Measurements from ENCODE around the gene GARIN5B.
"Not testable (repeated sequence)": the region's sequence is repeated elsewhere in the genome, so short reads cannot be mapped to it uniquely, and the experiment has no call there.

GARIN5B gene

DNA sequence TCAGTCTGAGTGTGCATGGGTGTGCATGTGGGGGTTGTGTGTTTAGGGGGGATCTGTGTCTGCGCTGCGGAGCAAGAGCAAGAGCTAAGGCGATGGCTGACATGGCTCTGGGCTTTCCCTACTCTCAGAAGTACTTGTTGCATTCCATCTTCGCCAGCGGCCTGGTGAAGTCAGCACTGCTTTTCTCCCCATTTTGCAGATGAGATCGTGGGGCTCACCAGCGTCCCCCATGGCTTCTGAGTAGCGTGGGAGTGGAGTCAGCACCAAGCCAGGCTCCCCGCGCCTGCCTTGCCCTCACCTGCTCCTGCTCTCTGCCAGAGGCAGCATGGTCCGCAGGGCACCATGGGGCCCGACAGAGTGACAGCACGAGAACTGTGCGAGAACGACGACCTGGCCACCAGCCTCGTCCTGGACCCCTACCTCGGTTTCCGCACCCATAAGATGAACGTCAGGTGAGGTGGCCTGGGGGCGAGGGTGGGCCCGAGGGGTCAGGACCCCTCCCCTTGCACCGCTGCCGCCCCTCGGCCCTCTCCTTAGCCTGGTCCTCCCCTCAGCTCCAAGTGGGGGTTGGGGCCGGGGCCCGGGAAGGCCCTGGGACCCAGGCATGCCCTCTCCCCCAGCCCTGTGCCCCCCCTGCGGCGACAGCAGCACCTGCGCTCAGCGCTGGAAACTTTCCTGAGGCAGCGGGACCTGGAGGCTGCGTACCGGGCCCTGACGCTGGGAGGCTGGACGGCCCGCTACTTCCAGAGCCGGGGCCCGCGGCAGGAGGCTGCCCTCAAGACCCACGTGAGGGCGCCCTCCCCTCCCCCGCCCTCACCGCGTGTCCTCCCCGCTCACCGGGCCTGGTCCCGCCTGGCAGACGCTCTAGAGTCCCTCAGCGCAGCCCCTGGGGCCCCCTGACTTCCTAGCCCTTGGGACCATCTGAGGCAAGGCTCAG lies 21.2 kb downstream of the GARIN5B start:
- WGBS = 82% methylated on average over 50 of the region's 50 CpGs
- Histone ChIP-seq H3K9ac (ENCODE audit: low read depth, low read length) (no peak overlapping the region), H3K9me3 (ENCODE audit: insufficient read depth, low read depth, low read length) (no peaks in the 10 kb centered on the region), H3K4me1 (ENCODE audit: insufficient read depth, low read length) (peaks cover 12% of the 10 kb centered on the region), H3K27me3 (ENCODE audit: insufficient read depth, low read length) (no peaks in the 10 kb centered on the region), H3K4me3 (ENCODE audit: low read length) (peak overlapping the region; percentile 30), H3K27ac (ENCODE audit: low read depth, low read length) (0 out of 2 replicates have a peak overlapping the region, but pooled peaks have one; percentile 15), H3K36me3 (ENCODE audit: insufficient read depth, low read length) (peaks cover 21% of the 10 kb centered on the region)

GRCh38 chr19:55341171-55341588 lies 21.9 kb downstream of the GARIN5B start:
- Histone ChIP-seq H3K4me1 (ENCODE audit: insufficient read depth, low read length) (peaks cover 12% of the 10 kb centered on the region), H3K27me3 (ENCODE audit: insufficient read depth, low read length) (no peaks in the 10 kb centered on the region), H3K9me3 (ENCODE audit: insufficient read depth, low read depth, low read length) (no peaks in the 10 kb centered on the region), H3K27ac (ENCODE audit: low read depth, low read length) (peak overlapping the region; percentile 73; the same call in 1 of the 2 replicates), H3K9ac (ENCODE audit: low read depth, low read length) (no peak overlapping the region), H3K36me3 (ENCODE audit: insufficient read depth, low read length) (peaks cover 21% of the 10 kb centered on the region), H3K4me3 (ENCODE audit: low read length) (peak overlapping the region; percentile 72)
- WGBS = 4% methylated on average over 11 of the region's 15 CpGs

DNA sequence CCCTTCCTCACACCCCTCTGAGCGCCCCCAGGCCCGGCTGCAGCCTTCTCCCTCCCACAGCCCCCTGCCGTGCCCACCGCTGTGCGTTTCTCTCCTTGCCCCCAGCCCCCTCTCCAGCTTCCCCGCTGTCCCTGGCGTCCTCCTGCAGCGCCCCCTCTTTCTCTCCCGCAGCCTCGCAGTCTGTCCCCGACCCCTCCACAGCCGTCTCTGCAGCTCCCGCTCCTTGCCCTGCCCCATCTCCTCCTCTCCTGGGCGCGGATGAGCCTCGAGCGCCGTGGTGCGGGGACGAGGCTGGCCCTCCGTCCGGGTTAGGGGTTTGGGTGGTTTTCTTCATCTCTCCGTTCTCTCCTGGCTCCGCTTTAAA lies 22.3 kb downstream of the GARIN5B start:
- Histone ChIP-seq H3K9ac (ENCODE audit: low read depth, low read length) (peak overlapping the region; percentile 63), H3K4me1 (ENCODE audit: insufficient read depth, low read length) (peaks cover 12% of the 10 kb centered on the region), H3K9me3 (ENCODE audit: insufficient read depth, low read depth, low read length) (no peaks in the 10 kb centered on the region), H3K36me3 (ENCODE audit: insufficient read depth, low read length) (peaks cover 21% of the 10 kb centered on the region), H3K4me3 (ENCODE audit: low read length) (peak overlapping the region; percentile 72), H3K27ac (ENCODE audit: low read depth, low read length) (peak overlapping the region; percentile 73; the same call in 1 of the 2 replicates), H3K27me3 (ENCODE audit: insufficient read depth, low read length) (no peaks in the 10 kb centered on the region)
- WGBS = under 1% methylated on average over 22 of the region's 24 CpGs

- H3K9me3 ChIP-seq (ENCODE audit: insufficient read depth, low read depth, low read length) = no peaks in the 10 kb centered on the region
- peak overlapping the region; percentile 63 for H3K9ac ChIP-seq (ENCODE audit: low read depth, low read length)
- H3K27me3 ChIP-seq (ENCODE audit: insufficient read depth, low read length) = no peaks in the 10 kb centered on the region
- peak overlapping the region; percentile 72 for H3K4me3 ChIP-seq (ENCODE audit: low read length)
- H3K36me3 ChIP-seq (ENCODE audit: insufficient read depth, low read length) = peaks cover 21% of the 10 kb centered on the region
- WGBS = 3% methylated on average over 44 of the region's 44 CpGs
- H3K27ac ChIP-seq (ENCODE audit: low read depth, low read length) = peak overlapping the region; percentile 73; the same call in 1 of the 2 replicates
- peaks cover 12% of the 10 kb centered on the region for H3K4me1 ChIP-seq (ENCODE audit: insufficient read depth, low read length)
Measured at GRCh38 chr19:55339889-55340783, 22.9 kb downstream of the GARIN5B start.

- under 1% methylated on average over 62 of the region's 63 CpGs for WGBS
- Histone ChIP-seq H3K9ac (ENCODE audit: low read depth, low read length) (peak within 1 kb of the TSS; percentile 92), H3K4me1 (ENCODE audit: insufficient read depth, low read length) (peaks cover 12% of the 10 kb centered on the region), H3K27ac (ENCODE audit: low read depth, low read length) (peak within 1 kb of the TSS; percentile 98), H3K27me3 (ENCODE audit: insufficient read depth, low read length) (no peaks in the 10 kb centered on the region), H3K9me3 (ENCODE audit: insufficient read depth, low read depth, low read length) (no peaks in the 10 kb centered on the region), H3K36me3 (ENCODE audit: insufficient read depth, low read length) (peaks cover 21% of the 10 kb centered on the region), H3K4me3 (ENCODE audit: low read length) (peak within 1 kb of the TSS; percentile 72)
Measured at GRCh38 chr19:55339105-55339888, 23.8 kb downstream of the GARIN5B start, which contains the start of gene KMT5C. Gene KMT5C (plus strand): TSS chr19:55339876. CDS start chr19:55341937, 2,061 bp downstream.

- Histone ChIP-seq H3K27ac (ENCODE audit: low read depth, low read length) (no peak overlapping the region), H3K4me1 (ENCODE audit: insufficient read depth, low read length) (peaks cover 5% of the 10 kb centered on the region), H3K4me3 (ENCODE audit: low read length) (no peak overlapping the region), H3K27me3 (ENCODE audit: insufficient read depth, low read length) (no peaks in the 10 kb centered on the region), H3K9ac (ENCODE audit: low read depth, low read length) (no peak overlapping the region), H3K9me3 (ENCODE audit: insufficient read depth, low read depth, low read length) (no peaks in the 10 kb centered on the region), H3K36me3 (ENCODE audit: insufficient read depth, low read length) (no peaks in the 10 kb centered on the region)
- 93% methylated on average over 7 of the region's 7 CpGs for WGBS
Measured at GRCh38 chr19:55336101-55336500, 27.0 kb downstream of the GARIN5B start.

- Histone ChIP-seq H3K4me1 (ENCODE audit: insufficient read depth, low read length) (peaks cover 5% of the 10 kb centered on the region), H3K4me3 (ENCODE audit: low read length) (no peak overlapping the region), H3K27ac (ENCODE audit: low read depth, low read length) (no peak overlapping the region), H3K36me3 (ENCODE audit: insufficient read depth, low read length) (no peaks in the 10 kb centered on the region), H3K9me3 (ENCODE audit: insufficient read depth, low read depth, low read length) (no peaks in the 10 kb centered on the region), H3K9ac (ENCODE audit: low read depth, low read length) (no peak overlapping the region), H3K27me3 (ENCODE audit: insufficient read depth, low read length) (no peaks in the 10 kb centered on the region)
- WGBS = 88% methylated on average over 11 of the region's 11 CpGs
Measured at GRCh38 chr19:55333870-55334269, 29.2 kb downstream of the GARIN5B start.

DNA sequence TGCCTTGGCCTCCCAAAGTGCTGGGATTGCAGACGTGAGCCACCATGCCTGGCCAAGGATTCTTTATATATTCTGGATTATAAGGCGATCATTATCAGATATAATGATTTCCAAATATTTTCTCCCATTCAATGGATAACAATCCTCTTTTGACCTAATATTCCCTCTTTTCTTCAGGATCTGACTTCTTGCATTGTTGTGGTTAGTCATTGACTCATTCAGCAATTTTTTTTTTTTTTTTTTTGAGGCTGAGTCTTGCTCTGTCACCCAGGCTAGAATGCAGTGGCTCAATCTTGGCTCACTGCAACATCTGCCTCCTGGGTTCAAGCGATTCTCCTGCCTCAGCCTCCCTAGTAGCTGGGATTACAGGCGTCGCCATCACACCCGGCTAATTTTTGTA lies 33.3 kb downstream of the GARIN5B start:
- not testable (repeated sequence) for H3K36me3 ChIP-seq (ENCODE audit: insufficient read depth, low read length); H3K4me3 ChIP-seq (ENCODE audit: low read length); H3K9me3 ChIP-seq (ENCODE audit: insufficient read depth, low read depth, low read length); H3K4me1 ChIP-seq (ENCODE audit: insufficient read depth, low read length); H3K27me3 ChIP-seq (ENCODE audit: insufficient read depth, low read length); H3K9ac ChIP-seq (ENCODE audit: low read depth, low read length); H3K27ac ChIP-seq (ENCODE audit: low read depth, low read length)
- WGBS = 87% methylated on average over 6 of the region's 6 CpGs

GRCh38 chr19:55328774-55329318 lies 34.2 kb downstream of the GARIN5B start:
- H3K9ac ChIP-seq (ENCODE audit: low read depth, low read length); H3K4me3 ChIP-seq (ENCODE audit: low read length); H3K4me1 ChIP-seq (ENCODE audit: insufficient read depth, low read length); H3K27me3 ChIP-seq (ENCODE audit: insufficient read depth, low read length); H3K27ac ChIP-seq (ENCODE audit: low read depth, low read length); H3K36me3 ChIP-seq (ENCODE audit: insufficient read depth, low read length); H3K9me3 ChIP-seq (ENCODE audit: insufficient read depth, low read depth, low read length): not testable (repeated sequence)
- 94% methylated on average over 4 of the region's 4 CpGs for WGBS

DNA sequence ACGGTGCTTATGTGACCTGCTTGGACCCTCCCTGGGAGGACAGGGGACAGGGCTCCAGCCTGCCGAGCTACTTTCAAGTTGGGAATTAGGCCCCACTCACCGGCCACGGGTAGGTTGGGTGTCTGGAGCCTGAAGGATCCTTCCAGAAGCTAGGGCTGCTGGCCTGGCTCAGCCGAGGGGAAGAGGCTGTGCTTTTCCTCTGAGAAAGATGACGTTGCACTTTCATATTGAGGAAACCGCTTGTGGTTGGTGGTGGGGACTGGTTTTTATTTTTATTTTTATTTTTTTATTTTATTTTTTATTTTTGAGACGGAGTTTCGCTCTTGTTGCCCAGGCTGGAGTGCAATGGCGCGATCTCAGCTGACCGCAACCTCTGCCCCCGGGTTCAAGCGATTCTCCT lies 37.9 kb downstream of the GARIN5B start, which contains the start of gene TMEM150B:
Gene TMEM150B (minus strand): TSS at position 170 of the 400 bp plus-strand sequence. CDS start 4,305 bp downstream, outside the sequence.
- Histone ChIP-seq H3K4me3 (ENCODE audit: low read length) (no peak within 1 kb of the TSS), H3K27me3 (ENCODE audit: insufficient read depth, low read length) (no peaks in the 10 kb centered on the region), H3K36me3 (ENCODE audit: insufficient read depth, low read length) (no peaks in the 10 kb centered on the region), H3K9me3 (ENCODE audit: insufficient read depth, low read depth, low read length) (no peaks in the 10 kb centered on the region), H3K9ac (ENCODE audit: low read depth, low read length) (no peak within 1 kb of the TSS), H3K27ac (ENCODE audit: low read depth, low read length) (no peak within 1 kb of the TSS; the same call in 1 of the 2 replicates), H3K4me1 (ENCODE audit: insufficient read depth, low read length) (peaks cover 7% of the 10 kb centered on the region)
- 94% methylated on average over 13 of the region's 14 CpGs for WGBS

Measured in HUES64 (cell line).